ENCODE measurements around the gene NES. TPM values are rescaled to one million over a fixed set of nuclear protein-coding genes. Genes with fewer than 3 reads are reported as not detected.
A peak's percentile ranks its signal among the peaks of the same experiment; 100 is the strongest.

NES gene
- total RNA-seq, 2 experiments from 2014 or later, result not detected

DNA sequence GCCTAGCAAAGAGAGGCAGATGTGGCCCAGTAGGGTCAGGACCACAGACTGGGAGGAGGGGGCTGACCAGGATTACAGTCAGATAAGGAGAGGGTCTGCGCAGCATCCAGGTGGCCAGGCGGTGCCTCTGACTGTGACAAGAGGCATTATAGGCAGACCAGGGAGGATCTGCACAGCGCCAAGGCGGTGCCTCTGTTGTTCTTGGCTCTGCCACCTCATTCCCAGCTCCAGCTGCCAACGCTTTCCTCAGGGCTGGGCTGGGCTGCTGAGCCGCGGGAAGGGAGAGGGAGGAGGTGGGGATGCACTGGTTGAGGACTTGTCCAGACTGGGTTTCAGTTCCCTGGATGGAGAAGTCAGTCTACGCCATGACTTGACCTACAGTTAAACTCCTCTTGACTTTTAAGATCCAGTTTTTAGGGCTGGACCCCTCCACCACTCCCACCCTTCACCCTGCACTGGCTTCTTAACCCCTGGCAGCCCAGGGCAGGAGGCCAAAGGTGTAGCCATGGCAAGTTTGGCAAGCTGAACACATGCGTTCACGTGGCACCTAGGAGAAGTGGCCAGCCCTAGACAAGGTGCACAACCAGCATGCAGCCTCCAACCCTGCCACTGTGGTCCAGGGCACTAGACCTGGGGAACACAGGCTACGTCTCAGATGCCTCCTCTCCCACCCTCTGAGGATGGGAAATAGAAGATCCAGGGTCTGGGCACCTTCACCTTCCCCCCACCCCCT lies 32.7 kb upstream of the NES start:
- CTCF ChIA-PET, result interaction anchor here (2.4 to 9.6 kb wide), 5 partner anchors 11 to 20 kb away, joined by 8 to 92 read pairs (median 56); partner anchors contain the start of genes ISG20L2 and METTL25B
- Mint-ChIP-seq H3K36me3 (ENCODE audit: low read depth) (peaks cover 3% of the 10 kb centered on the region), H3K4me3 (no peak overlapping the region), H3K4me1 (peaks cover 21% of the 10 kb centered on the region), H3K27me3 (peaks cover 20% of the 10 kb centered on the region), H3K9me3 (no peaks in the 10 kb centered on the region), H3K27ac (no peak overlapping the region)
- DNase-seq, result no peak
- POLR2A ChIA-PET, result no interaction called here

DNA sequence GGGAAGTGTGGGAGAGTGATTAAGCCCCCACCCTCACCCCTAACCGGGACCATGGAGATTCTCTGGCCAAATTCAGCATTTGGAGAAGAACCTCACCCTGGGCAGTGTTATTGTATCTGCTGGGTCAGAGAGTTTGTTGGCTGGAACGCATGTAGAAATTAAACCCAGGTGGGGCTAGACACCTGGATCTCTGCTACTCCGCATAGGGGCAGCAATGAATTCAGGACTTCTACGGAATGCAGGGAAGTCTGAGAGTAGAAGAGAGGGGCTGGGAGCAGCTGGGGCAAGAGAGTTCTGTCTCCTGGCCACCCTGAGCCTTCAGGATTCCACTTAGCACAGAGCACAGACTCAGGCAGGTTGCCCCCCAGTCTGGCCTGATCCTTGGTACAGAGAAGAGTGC lies 31.8 kb upstream of the NES start:
- peaks cover 27% of the 10 kb centered on the region for H3K27me3 Mint-ChIP-seq
- no peak overlapping the region for H3K4me3 Mint-ChIP-seq
- H3K27ac Mint-ChIP-seq, result no peak overlapping the region
- H3K36me3 Mint-ChIP-seq (ENCODE audit: low read depth), result peaks cover 5% of the 10 kb centered on the region
- CTCF ChIA-PET, result interaction anchor here (3.9 to 6.7 kb wide), 3 partner anchors 17 to 48 kb away, joined by 25 to 63 read pairs (median 56); no protein-coding TSS in a partner anchor
- POLR2A ChIA-PET, result no interaction called here
- peaks cover 25% of the 10 kb centered on the region for H3K4me1 Mint-ChIP-seq
- no peak for DNase-seq
- no peaks in the 10 kb centered on the region for H3K9me3 Mint-ChIP-seq

DNA sequence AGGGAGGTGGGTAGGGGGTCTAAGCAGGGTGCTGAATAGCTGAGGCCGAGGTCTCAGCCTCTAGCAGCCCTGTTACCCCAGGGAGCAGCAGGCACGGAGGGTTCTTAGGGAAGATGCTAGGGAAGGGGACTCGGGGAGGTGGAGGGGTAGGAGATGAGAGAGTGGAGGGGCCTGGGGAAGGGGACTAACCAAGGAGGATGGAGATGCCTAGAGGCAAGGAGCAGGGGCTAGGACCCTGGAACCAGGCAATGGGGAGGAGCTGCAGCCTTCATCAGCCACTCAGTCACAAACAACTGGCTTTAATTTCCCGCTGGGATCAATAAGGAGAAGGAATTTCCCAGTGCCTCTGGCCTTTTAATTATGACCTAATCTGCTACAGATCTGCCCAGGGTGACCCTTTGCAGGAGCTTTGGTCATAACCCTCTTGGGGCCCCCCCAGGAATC lies 31.0 kb upstream of the NES start:
- Mint-ChIP-seq H3K27ac (no peak overlapping the region), H3K4me3 (no peak overlapping the region), H3K4me1 (peaks cover 25% of the 10 kb centered on the region), H3K36me3 (ENCODE audit: low read depth) (peaks cover 5% of the 10 kb centered on the region), H3K9me3 (no peaks in the 10 kb centered on the region), H3K27me3 (peaks cover 35% of the 10 kb centered on the region)
- ChIA-PET POLR2A (no interaction called here), CTCF (interaction anchor here (1.0 to 6.7 kb wide), 4 partner anchors 18 to 152 kb away, joined by 4 to 63 read pairs (median 40); no protein-coding TSS in a partner anchor)
- DNase-seq, result no peak

DNA sequence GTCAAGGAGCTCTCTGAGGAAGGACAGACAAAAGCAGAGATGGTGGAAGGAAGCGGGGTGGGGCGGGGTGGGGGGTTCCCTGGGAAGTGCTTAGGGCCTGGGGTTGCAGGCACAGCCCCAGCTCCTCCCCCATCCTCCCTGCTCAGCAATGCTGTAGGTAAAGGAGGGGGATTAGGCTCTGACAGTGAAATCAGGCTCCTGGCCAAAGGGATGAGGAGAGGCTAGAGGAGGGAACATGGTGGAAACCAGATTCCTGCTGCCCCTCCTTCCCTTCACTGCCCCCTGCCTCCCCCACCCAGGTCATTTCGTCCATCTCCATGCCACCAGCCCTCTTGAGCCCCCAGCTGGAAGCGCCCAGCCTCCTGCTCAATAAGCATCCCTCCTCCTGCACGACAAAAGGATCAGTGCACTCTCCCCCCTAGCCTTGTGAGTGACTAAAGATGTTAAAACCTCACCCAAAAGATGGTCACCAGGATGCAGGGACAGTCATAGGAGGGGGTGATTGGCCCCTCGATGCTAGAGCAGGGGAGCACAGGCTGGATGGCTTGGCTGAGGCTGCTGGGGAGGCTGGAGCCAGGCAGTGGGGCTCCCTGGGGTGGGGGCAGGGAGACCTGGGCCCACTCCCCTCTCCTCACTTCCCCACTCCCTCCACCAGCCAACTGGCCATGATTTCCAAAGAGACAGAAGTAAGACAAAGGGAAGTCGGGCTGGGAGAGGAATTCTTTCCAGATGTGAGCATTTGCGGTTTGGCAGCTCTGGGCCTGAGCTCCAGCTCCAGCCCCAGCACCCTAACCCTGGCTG lies 30.4 kb upstream of the NES start:
- no peak overlapping the region for H3K4me3 Mint-ChIP-seq

DNA sequence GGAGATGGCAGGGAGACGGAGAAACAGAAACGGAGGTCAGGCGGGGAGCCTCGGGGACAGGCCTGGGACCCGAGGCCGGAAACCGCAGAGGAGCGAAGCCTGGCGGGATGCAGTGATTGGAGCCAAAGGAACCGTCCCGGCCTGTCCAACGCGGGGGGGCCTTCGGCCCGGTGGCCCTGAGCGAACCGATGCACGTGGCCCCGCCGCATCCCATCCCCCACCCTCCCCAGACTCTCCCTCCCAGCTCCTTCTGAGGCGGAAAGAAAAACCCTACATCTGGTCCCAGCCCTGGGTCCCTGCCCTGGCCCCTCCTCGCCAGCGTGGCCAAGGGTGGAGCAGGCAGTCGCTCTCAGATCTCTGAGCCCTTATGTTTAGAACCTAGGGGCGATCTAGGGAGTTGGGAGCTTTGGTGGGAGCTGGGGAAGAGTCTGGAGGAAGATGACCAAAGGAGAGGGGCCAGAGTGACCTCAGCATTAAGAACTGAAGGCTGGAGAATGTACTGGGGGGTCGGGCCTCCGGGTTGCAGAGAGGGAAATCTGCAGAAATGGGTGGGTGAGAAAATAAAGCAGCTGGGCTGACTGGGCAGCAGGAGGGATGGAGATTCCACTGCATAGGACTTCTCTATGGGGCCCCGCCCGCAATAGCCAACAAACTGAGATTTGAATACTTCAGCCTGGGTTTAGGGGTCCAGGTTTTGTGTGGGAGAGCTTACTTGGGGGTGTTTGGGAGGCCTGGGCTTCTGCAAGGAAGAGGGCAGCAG lies 29.6 kb upstream of the NES start:
- ChIA-PET POLR2A (interaction anchor here (0.7 kb wide), 1 partner anchor 106 kb away, joined by 5 read pairs; no protein-coding TSS in a partner anchor), CTCF (interaction anchor here (0.6 to 6.7 kb wide), 19 partner anchors 9 to 288 kb away, joined by 3 to 63 read pairs (median 4); partner anchors contain the start of genes INSRR and NTRK1)
- peaks cover 25% of the 10 kb centered on the region for H3K4me1 Mint-ChIP-seq
- no peak overlapping the region for H3K27ac Mint-ChIP-seq
- no peak for DNase-seq
- no peaks in the 10 kb centered on the region for H3K9me3 Mint-ChIP-seq
- peaks cover 5% of the 10 kb centered on the region for H3K36me3 Mint-ChIP-seq (ENCODE audit: low read depth)
- H3K27me3 Mint-ChIP-seq, result peaks cover 38% of the 10 kb centered on the region
- H3K4me3 Mint-ChIP-seq, result peak overlapping the region; percentile 71

More for the DNA sequence above, 30.4 kb upstream of the NES start:
- no peak overlapping the region for H3K27ac Mint-ChIP-seq
- peaks cover 25% of the 10 kb centered on the region for H3K4me1 Mint-ChIP-seq
- DNase-seq, result no peak
- H3K36me3 Mint-ChIP-seq (ENCODE audit: low read depth), result peaks cover 5% of the 10 kb centered on the region
- CTCF ChIA-PET, result interaction anchor here (0.9 to 6.7 kb wide), 10 partner anchors 8 to 182 kb away, joined by 3 to 63 read pairs (median 14); partner anchors contain the start of genes INSRR and NTRK1
- H3K9me3 Mint-ChIP-seq, result no peaks in the 10 kb centered on the region
- POLR2A ChIA-PET, result no interaction called here
- peaks cover 38% of the 10 kb centered on the region for H3K27me3 Mint-ChIP-seq

DNA sequence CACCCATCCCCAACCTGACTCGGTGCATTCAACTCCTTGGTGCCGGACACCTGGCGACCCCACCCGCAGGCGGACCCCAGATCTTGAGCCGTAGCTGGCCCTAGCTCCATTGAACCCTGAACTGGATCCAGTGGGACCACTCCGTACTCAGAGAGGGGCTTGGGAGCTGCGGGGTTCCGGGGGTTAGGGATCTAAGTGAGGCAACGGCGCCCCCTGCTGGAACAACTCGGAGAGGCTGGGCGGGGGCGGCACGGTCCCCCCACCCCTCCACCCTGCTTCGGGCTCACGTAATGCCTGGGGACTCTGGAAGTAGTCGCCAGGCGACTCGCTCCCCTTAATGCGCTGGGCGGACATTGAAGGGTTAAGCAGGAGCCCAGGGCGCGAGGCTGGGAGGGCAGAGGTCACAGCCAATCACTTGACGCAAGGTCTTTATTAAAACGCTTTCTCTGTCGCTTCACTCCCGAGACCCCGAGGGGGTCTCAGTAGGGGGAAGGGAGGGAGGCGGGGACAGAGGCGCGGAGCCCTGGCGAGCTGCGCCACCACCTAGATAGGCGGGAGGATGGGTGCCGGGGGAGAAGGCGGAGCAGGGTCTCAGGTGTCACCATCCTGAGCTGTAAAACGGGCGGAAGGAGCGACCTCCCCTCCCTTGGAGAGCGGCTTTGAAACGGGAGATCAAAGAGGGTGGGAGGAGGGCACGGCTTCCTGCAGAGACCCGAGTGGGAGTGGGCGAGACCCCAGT lies 28.9 kb upstream of the NES start:
- DNase-seq, result peak; percentile 65
- Mint-ChIP-seq H3K27me3 (peaks cover 38% of the 10 kb centered on the region), H3K4me1 (peaks cover 25% of the 10 kb centered on the region), H3K36me3 (ENCODE audit: low read depth) (peaks cover 5% of the 10 kb centered on the region), H3K4me3 (peak overlapping the region; percentile 71), H3K27ac (no peak overlapping the region), H3K9me3 (no peaks in the 10 kb centered on the region)
- CTCF ChIA-PET, result interaction anchor here (0.6 to 6.7 kb wide), 24 partner anchors 8 to 320 kb away, joined by 3 to 63 read pairs (median 3); partner anchors contain the start of genes INSRR and NTRK1
- POLR2A ChIA-PET, result interaction anchor here (0.7 kb wide), 1 partner anchor 107 kb away, joined by 5 read pairs; no protein-coding TSS in a partner anchor

DNA sequence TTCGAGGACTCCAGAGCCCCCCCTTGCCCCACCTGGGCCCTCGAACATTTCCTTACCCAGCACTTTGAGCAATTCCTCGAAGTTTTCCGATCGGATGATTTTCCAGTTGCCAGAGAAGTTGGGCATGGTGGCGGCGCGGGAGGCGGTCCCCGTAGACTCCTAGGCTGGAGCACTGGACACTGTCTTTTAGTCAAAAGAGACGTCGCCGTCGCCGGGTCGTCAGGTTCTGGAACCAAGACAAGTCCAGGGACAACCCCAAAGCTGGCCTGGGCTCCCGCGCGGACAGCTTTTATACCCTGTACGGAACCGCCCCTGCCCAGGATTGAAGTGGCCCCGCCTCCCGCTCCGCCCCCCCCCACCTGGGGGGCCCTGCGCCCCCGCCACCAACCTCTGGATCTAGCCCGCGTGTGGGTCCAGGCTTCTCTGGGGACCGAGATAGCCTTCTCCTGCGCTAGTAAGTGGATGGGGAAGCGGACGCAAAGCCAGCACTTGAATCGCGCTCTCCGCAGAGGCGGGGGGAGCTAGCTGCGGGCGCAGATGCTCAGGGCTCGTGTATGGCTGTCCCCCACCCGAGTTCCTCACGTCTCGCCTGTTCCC lies 28.2 kb upstream of the NES start, which contains the start of gene CRABP2:
Gene CRABP2, minus strand, starts transcription at position 263 of the 597 bp plus-strand sequence. Its CDS starts 137 bp downstream, at position 126.
- no peak for DNase-seq
- Mint-ChIP-seq H3K4me3 (peak within 1 kb of the TSS; percentile 71), H3K9me3 (no peaks in the 10 kb centered on the region), H3K36me3 (ENCODE audit: low read depth) (peaks cover 5% of the 10 kb centered on the region), H3K27me3 (peaks cover 38% of the 10 kb centered on the region), H3K27ac (peak within 1 kb of the TSS; percentile 36), H3K4me1 (peaks cover 25% of the 10 kb centered on the region)
- CTCF ChIA-PET, result interaction anchor here (0.6 to 6.7 kb wide), 19 partner anchors 8 to 319 kb away, joined by 3 to 63 read pairs (median 4); partner anchors contain the start of genes INSRR and NTRK1
- POLR2A ChIA-PET, result no interaction called here

DNA sequence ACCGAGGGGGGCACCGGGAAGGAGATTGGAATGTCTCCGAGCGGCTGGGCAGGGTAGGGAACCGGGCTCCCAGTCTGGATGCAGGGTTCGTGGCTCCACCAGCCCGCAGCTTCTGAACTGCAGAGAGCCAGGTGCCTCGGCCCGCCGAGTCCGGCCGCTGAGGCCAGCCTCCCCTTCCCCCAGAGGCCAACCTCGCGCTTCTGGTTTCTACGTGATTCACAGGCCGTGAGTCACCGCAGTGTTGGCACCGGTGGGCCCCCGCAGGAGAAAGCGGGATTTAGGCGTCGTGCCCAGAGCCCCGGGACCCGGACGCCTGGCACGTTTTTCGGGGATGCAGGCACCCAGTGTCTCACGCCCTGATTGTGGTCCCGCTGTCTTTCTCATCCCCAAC lies 27.7 kb upstream of the NES start:
- H3K4me3 Mint-ChIP-seq, result no peak overlapping the region
- H3K9me3 Mint-ChIP-seq, result no peaks in the 10 kb centered on the region
- no peak for DNase-seq
- H3K4me1 Mint-ChIP-seq, result peaks cover 25% of the 10 kb centered on the region
- ChIA-PET CTCF (interaction anchor here (1.0 to 6.7 kb wide), 5 partner anchors 11 to 155 kb away, joined by 3 to 63 read pairs (median 21); partner anchors contain the start of genes INSRR and NTRK1), POLR2A (no interaction called here)
- peaks cover 38% of the 10 kb centered on the region for H3K27me3 Mint-ChIP-seq
- peaks cover 5% of the 10 kb centered on the region for H3K36me3 Mint-ChIP-seq (ENCODE audit: low read depth)
- H3K27ac Mint-ChIP-seq, result no peak overlapping the region

DNA sequence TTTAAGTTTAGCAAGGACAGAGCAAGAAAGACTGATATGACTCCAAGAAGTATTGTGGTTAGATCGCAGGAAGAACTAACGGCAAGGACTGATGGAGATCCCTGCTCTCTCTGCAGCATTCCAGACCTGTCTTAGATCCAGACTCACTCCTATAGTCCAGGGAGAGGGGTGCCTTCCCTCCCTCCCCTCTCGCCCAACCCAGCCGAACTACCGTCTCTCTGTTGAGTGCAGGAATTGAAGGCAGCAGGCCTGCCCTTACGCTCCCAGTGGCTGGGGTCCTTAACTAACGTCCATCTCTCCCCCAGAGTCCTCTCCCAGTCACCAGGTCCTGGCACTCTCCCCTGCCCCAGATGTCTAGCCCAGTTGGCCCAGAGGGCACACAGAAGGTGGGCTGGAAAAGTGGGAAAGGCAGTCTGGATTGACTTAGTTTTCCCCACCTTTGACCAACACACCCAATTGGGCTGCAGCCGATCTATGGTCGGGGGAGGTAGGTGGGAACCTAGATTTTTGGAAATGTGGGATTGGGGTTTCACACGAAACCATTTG lies 27.0 kb upstream of the NES start:
- Mint-ChIP-seq H3K4me1 (peaks cover 25% of the 10 kb centered on the region), H3K36me3 (ENCODE audit: low read depth) (peaks cover 5% of the 10 kb centered on the region), H3K27me3 (peaks cover 40% of the 10 kb centered on the region), H3K4me3 (no peak overlapping the region), H3K9me3 (no peaks in the 10 kb centered on the region), H3K27ac (peak overlapping the region; percentile 36)
- POLR2A ChIA-PET, result no interaction called here
- DNase-seq, result no peak
- CTCF ChIA-PET, result interaction anchor here (1.0 to 6.7 kb wide), 7 partner anchors 7 to 22 kb away, joined by 3 to 63 read pairs (median 5); no protein-coding TSS in a partner anchor

DNA sequence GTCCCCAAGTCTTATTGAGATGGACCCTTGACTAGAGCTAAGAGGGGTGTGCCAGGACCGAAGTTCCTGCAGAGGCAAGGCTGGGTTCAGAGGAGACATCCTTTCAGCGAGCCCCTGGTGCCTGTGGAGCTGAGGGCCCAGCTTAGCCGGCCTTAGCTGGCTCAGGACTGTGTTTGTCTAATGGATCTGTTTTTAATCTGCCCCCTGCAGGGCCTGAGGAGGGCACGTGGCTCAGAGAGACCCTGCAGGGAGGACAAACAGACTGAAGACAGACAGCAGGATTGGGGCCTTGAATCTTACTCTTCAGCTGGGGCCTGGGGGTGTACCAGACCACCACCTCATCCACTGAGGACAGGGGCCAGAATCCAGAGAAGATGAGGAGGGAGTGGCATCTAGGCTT lies 26.5 kb upstream of the NES start:
- ChIA-PET POLR2A (no interaction called here), CTCF (interaction anchor here (0.6 to 6.7 kb wide), 8 partner anchors 8 to 170 kb away, joined by 3 to 56 read pairs (median 3); no protein-coding TSS in a partner anchor)
- no peak for DNase-seq
- H3K27me3 Mint-ChIP-seq, result peaks cover 40% of the 10 kb centered on the region
- H3K4me1 Mint-ChIP-seq, result peaks cover 25% of the 10 kb centered on the region
- H3K4me3 Mint-ChIP-seq, result no peak overlapping the region
- H3K27ac Mint-ChIP-seq, result no peak overlapping the region
- no peaks in the 10 kb centered on the region for H3K9me3 Mint-ChIP-seq
- H3K36me3 Mint-ChIP-seq (ENCODE audit: low read depth), result peaks cover 5% of the 10 kb centered on the region

DNA sequence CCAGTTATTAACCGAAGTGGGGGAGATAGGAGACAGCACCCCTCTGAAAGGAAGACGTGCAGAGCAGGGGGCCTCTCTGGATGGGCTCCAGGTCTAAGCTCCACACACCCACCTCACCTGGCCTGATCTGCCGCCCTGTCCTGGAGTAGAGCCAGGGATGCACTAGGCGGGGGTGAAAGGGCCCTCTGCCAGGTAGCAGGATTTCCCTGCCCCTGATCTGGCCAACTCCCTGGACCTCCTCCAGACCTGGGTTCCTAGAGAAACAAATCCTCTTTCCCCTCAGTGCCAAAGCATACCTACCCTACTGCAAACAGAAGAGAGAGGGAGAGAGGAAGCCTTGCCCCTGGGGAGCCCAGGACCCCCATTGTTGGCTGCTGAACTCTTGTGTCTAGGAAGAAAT lies 26.1 kb upstream of the NES start:
- ChIA-PET POLR2A (no interaction called here), CTCF (interaction anchor here (0.6 to 6.7 kb wide), 9 partner anchors 8 to 171 kb away, joined by 3 to 56 read pairs (median 3); no protein-coding TSS in a partner anchor)
- Mint-ChIP-seq H3K36me3 (ENCODE audit: low read depth) (peaks cover 5% of the 10 kb centered on the region), H3K27ac (no peak overlapping the region), H3K4me3 (no peak overlapping the region), H3K27me3 (peaks cover 40% of the 10 kb centered on the region), H3K9me3 (no peaks in the 10 kb centered on the region), H3K4me1 (peaks cover 25% of the 10 kb centered on the region)
- no peak for DNase-seq

Measured in activated CD4-positive, alpha-beta T cell treated with anti-CD3 and anti-CD28 coated beads, Interleukin-2, amount 10 ng/mL, durations not matched to agents 7 days and 5 days (primary cell).